Regular cardiac myocyte (primary cell): ENCODE results near the gene IL18BP. TPM values are rescaled to one million over a fixed set of nuclear protein-coding genes. Genes with fewer than 3 reads are reported as not detected.

Source experiments
- total RNA-seq: library from RNA; depleted of rRNA; stranded (reverse); fragments of >200 nt; gene quantifications from 2 replicates; pipeline ENCODE4 v1.2.3, GENCODE V29; 2014

IL18BP gene
- total RNA-seq = 1.5 and 3.4 TPM in 2 replicates

DNA sequence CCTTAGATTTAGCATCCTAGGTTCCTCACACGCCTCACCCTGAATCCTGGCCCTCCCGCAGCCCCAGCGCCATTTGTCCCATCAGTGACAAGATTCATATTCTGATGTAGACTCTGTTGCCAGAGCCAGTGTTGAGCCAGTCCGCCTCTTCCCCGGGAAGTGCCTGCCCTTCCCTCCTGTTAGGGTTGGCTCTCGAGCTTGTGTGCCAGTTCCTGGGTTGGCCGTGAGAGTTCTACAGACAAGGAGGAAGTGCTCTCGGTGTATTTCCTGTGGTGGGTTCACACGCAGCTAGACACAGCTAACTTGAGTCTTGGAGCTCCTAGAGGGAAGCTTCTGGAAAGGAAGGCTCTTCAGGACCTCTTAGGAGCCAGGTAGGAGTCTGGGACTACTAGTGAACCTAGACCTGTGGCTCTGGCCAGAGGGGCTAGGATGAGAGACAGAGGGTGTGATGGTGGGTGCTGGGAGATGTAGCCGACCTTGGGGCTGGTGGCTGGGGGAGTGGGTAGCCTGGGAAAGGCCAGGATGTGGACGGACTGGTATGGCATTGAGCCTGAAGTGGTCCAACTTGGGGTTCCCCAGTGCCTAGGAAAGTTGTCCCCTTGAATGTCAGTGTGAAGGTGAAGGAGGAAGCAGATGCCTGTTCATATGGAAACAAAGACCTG is at the start of gene IL18BP:
Gene IL18BP, plus strand, starts transcription at position 261 of the 662 bp plus-strand sequence. CDS start 1,076 bp downstream, outside the sequence.

Other genes starting within 250 kb of the IL18BP start
- gene DEFB108B, start 165.7 kb upstream of the IL18BP start, total RNA-seq = not detected in 2 replicates
- gene DEFB131B, start 120.5 kb upstream of the IL18BP start, total RNA-seq = not detected in 2 replicates
- gene XNDC1N, start 70.3 kb upstream of the IL18BP start, total RNA-seq = 5.6 and 8.8 TPM in 2 replicates
- gene RNF121, start 69.9 kb upstream of the IL18BP start, total RNA-seq = 38.6 and 61.7 TPM in 2 replicates
- 141 and 207 TPM in 2 replicates for gene NUMA1, start 81.6 kb downstream of the IL18BP start, total RNA-seq
- gene LRRC51, start 81.9 kb downstream of the IL18BP start, total RNA-seq = 5.4 and 7.3 TPM in 2 replicates
- 62.3 and 125 TPM in 2 replicates for gene LAMTOR1, start 104.4 kb downstream of the IL18BP start, total RNA-seq
- gene TOMT, start 107.0 kb downstream of the IL18BP start, total RNA-seq = not detected in 2 replicates
- 13.8 and 49.3 TPM in 2 replicates for gene ANAPC15, start 113.8 kb downstream of the IL18BP start, total RNA-seq
- gene FOLR3, start 136.8 kb downstream of the IL18BP start, total RNA-seq = 0.19 and 1.1 TPM in 2 replicates
- 0.28 TPM in 1 of 2 replicates, not detected in the other for gene FOLR1, start 193.2 kb downstream of the IL18BP start, total RNA-seq
- gene FOLR2, start 217.9 kb downstream of the IL18BP start, total RNA-seq = not detected in 2 replicates
- 53.8 and 63.6 TPM in 2 replicates for gene INPPL1, start 225.9 kb downstream of the IL18BP start, total RNA-seq
- gene PHOX2A, start 245.3 kb downstream of the IL18BP start, total RNA-seq = not detected in 2 replicates